GM21360 (cell line): Measurements from ENCODE around the gene FARS2.

Experiments
- ATAC-seq: cut with Tn5 transposase; IDR thresholded peaks from one replicate; pipeline ENCODE4 v1.9.1; 2021; ENCODE audit warnings: mild to moderate bottlenecking, moderate library complexity; ENCODE audit not compliant: unreplicated experiment

FARS2 gene

DNA sequence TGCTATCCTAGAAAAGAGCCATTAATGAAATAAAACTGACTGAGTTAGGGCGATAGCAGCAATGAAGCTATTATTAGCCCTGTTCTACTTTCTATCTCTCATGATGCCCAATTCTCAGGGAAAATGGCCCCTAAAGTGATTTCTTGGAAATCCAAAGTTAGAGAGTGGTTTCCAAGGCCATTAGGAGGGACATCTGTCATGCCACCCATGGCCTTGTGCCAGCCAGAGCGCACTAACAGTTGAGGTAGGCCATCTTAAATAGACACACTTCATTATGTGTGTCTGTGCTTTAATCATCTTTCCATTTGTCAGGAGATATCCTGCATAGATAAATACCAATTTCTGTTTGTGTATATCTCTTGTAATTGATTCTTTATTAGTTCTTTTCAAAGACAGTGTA lies 483.8 kb downstream of the FARS2 start:
- no peak for ATAC-seq

DNA sequence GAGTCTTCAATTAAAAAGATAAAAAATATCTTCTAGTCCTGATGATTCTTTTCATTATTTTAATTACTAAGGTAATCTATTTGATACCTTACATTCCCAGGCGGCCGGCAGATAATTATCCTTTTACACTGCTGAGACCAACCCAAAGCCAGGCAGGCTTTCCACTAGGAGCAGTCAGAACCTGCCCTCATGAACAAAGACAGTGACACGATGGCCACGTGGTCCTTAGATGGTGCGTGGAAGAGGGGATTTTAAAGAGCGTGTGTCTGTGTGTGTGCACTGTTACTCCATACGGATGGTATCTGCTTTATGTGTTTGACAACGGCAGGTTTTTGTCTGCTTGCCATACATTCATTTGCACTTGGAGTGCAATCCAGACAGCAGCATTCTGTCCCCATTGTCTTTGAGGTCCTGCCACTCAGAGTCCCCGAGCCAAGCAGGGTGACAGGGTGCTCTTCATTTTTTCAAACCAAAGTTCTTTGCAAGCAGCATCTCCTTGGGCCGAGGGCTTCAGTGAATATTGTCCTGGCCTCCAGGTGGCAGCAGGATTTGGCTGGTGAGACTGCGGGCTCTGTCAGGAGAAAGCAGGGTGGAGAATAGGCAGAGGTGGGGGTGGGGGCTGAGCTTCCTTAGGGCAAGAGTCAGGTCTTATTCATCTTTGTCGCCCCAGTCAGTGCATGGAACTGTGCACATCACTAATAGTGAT lies 484.9 kb downstream of the FARS2 start:
- no peak for ATAC-seq

DNA sequence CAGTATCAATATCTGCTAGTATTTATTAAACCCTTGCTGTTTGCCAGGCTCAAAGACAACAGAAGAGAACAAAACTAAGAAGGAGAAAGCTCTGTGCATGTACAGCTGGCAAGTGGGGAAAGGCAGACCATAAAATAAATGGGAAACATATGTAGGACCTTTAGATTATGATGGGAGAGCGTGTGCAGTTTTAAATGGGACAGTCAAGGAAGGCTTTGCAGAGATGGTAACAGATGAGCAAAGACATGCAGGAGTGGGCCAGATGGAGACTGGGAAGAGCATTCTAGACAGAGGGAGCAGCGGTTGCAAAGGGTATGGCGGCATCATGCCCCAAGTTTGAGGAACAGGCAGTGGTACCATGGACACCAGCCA lies 485.4 kb downstream of the FARS2 start:
- no peak for ATAC-seq

- no peak for ATAC-seq
Observed at GRCh38 chr6:5747379-5747778, 486.1 kb downstream of the FARS2 start.

DNA sequence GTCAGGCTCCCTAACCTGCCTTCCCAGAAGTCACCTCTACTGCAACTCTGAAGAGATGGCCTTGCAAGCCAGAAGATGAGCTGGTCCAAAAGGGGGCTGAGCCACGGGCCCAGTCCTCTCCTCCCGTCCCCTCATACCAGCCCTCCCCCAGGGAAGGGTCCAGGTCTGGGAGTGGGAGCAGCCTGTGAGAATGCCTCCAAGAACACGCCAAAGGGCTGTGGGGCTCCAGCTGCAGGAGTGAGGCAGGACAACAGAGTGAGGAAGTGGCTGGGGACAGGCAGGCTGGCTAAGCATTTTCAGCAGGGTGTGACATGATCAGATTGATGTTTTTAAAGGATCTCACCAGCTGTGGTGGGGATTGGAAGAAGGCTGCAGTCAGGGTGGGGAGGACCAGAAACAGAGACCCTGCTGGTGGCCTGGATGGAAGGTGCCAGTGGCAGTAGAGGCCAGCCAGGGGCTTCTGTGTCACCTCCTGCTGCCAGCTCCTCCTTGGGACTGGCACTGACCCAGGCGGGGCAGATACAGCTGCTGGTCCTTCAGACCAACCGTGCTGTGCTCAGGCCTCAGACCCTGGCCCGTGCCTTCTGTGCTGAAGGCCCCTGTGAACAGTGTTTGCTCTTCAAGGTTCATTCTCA lies 487.8 kb downstream of the FARS2 start:
- ATAC-seq = no peak

- ATAC-seq = no peak
Observed at GRCh38 chr6:5749651-5750215, 488.4 kb downstream of the FARS2 start.

DNA sequence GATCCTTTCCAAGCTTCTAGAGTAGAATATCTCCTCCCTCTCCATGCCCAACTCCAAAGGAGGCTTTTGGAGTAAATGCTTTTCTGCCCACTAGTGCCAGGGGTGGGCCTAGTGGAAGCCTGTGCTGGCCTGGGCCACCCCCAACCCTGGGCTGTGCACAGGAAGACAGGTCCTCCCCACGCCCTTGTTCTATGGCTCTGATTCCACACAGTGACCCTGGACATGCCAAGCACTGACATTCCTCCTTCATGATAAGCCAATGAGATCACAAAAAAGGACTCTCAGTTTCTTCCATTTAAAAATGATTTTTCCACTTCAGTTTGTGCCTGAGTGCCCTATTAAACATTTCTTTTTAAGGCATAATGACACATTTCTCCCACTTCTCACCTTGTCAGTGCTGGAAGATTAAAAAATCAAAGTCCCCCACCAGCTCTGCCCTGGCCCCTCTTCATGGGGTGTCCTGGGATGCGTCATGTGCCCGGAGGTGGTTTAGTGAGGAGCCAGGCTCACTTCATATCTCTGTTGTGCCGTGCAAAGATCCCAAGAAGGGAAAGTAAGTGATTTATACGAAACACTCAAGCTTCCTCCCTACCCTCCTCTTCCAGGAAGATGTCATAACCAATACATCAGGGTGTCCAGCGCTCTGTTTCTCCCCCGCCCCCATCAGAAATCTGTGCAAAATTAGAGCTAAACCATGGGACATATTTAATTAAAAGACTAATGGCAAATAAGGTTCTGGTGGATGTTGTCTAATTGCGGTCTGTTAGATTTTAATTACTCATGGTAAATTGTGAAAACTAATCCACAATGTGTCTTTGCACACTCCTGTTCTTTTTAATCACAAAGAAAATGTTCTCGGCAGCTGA lies 490.4 kb downstream of the FARS2 start:
- ATAC-seq = no peak

- no peak for ATAC-seq
Observed at GRCh38 chr6:5752391-5752680, 491.0 kb downstream of the FARS2 start.

GRCh38 chr6:5753209-5753608 lies 491.9 kb downstream of the FARS2 start:
- no peak for ATAC-seq

- ATAC-seq = no peak
Observed at GRCh38 chr6:5754904-5755303, 493.6 kb downstream of the FARS2 start.

DNA sequence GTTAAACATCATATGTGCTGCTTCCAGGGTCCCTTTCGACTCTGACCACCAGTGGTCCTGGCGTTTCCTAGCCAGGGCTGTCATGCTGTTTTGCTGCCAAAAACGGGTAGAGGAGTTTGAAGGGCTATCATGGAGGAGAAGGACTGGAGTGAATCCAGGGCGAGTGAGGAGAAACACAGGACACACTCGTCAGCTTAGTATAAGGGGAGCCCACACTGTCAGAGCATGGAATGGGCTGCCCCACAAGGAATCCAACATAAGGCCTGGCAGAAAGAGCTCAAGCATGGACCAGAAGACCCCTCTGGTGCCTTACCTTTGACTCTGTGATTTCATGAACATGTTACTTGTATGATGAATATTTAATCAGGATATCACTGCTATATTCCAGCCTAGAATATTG lies 498.3 kb downstream of the FARS2 start:
- no peak for ATAC-seq

DNA sequence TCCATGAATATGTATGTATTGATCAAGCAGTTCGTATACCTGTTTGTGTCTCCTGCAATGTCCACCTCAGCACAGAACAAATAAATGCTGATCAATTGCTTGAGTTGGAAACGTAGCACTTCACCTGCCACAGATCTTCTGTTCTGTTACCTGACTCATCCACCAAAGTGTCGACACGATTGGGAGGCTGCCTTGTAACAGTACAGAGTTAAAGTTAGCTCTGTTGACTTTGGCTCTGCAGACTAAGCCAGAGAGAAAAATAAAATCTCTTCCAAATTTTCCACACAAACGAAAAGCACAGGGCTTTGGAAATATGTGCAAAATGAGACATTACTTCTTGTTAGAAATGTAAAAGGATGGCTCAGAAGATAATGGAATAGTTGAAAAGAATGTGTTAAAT lies 500.1 kb downstream of the FARS2 start:
- ATAC-seq = no peak

GRCh38 chr6:5762561-5762968 lies 501.3 kb downstream of the FARS2 start:
- no peak for ATAC-seq

GRCh38 chr6:5763407-5763806 lies 502.1 kb downstream of the FARS2 start:
- no peak for ATAC-seq

DNA sequence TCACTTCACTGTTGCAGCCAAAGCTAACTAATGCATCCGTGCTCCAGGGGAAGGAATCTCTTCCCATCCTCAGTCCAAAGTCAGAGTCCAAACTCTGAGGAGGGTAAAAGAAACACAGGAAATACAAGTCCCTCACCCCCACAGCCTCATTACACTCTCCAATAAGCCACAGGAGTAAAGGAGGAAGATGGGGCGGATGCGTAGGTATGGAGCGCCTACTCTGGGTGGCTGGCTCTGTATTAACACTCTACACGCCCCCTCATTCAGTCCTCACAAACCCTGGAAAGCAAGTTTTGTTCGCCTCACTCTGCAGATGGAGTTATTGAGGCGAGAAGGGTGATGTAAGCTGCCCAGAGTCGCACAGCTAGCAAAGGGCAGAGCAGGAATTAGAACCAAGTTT lies 502.6 kb downstream of the FARS2 start:
- ATAC-seq = peak; percentile 74

DNA sequence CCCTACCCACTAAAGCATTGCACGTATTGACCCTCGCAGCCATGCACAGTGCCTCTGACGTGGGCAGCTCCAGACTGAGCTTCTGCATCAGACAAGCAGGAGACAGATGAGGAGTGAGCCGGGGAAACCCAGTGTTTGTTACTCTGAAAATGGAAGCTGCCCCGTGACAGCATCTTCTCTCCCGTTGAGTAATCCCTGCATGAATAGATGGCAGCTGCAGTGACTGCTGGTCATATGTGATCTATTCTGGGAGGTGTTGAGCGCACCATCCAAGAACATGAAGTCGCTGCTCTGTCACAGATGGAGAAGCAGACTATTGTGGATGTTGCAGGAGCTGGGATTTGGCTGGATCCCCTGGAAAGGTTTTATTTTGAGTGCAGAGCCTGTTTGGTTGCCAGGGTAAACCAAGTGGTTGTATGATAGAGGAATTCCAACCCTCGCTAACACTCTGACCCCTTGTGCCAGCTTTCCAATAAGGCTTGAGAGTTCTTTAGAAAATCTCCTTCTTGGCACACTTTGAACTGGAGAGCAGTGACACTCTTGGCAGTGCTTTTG lies 503.2 kb downstream of the FARS2 start:
- ATAC-seq = peak; percentile 78

DNA sequence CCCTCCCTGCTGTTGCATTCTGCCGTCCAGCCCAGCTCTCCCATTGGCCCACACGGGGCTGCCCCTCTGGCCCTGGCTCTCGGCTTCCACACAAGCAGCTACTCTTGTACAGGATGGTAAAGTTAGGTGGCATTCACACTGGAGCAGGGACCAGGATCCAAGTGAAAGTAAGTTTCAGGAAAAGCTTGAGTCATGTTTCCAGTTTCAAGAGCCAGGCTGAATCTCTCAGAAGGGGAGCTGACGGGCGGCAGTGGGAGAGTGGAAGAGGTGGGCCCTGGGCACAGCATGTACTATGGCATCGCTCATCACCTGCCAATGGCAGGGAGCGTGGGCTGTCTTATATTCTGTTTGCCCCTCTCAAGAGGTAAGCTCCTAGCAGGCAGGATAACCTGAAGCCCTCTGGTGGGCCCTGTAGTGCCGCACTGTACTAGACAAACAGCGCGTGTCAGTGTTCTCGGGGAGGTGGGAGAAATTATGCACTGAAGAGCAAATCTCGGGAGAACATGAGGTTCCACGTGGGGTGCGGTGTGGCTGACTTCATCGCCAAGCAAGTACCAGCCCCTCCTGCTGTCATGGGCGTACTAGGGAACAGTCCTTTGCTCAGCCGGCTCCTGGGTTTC lies 503.9 kb downstream of the FARS2 start:
- ATAC-seq = no peak

GRCh38 chr6:5766260-5766659 lies 504.9 kb downstream of the FARS2 start:
- ATAC-seq = no peak

DNA sequence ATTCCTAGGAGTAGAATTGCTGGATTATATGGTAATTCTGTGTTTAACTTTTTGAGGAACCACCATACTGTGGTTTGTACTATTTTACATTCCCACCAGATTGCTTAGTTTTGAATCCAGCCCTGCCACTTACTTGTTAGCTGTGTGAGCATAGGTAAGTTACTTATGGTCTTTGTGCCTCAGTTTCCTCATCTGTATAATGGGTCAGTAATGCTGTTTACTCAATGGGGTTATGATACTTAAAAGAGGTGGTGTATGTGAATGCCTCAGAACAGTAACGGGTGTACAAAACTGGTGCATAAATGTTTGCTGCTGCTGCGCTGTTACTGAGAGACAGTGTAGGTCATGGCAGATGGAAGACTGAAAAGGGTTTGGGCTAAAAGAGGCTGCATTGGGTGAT lies 506.2 kb downstream of the FARS2 start:
- ATAC-seq = no peak

DNA sequence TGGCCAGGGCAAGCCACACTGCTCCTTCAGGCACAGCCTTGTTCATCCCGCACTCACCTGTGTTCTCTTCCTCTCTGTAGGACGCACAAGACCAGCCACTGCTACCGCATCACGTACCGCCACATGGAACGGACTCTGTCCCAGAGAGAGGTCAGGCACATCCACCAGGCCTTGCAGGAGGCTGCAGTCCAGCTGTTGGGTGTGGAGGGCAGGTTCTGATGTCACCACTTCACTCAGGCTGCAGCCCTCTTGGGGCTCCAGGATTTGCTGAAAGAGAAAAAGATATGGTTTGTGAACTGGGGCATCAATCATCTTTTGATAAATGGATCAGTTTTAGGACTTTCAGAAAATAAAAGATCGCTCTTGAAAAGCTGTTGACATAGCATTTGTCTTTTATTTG lies 509.9 kb downstream of the FARS2 start:
- ATAC-seq = no peak

DNA sequence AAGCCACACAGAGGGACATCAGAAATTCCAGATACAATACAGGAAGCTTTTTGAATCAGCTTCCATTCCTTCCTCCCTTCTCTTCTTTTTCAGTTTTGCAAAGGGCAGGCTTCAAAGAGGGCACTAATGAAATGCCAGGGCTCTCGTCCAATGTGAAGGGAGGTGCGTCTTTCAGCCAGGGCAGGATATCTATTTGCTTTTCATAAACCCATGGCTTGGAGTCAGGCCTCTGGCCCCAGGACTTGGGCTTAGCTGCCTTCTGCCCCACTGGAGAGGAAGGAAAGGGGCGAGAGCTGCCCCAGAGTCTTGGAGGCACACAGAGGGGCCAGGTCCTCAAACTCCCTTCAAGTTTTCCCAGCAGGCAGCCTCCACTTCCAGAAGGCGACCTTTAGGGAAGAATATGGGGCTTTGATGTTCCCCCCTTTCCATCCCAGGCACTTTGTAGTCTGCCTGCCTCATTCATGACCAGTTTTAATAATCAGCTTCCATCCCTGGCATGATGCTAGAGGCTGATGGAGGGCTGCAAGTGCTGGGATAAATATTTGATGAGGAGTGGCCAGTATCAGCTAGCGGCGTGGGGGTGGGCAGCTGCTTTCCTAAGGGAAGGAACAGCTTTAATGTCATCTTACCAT lies 510.6 kb downstream of the FARS2 start:
- ATAC-seq = no peak
